GM12878 (cell line): Measurements from ENCODE around the gene OPRM1. TPM values are rescaled to one million over a fixed set of nuclear protein-coding genes. Genes with fewer than 3 reads are reported as not detected.

ENCODE experiments used
- JUND ChIP-seq: IDR thresholded peaks from 2 replicates; pipeline ENCODE4 v1.6.1; 2012; ENCODE audit warnings: low read depth, mild to moderate bottlenecking, low read length, improper control_type of control experiment, moderate library complexity
- MEF2A ChIP-seq: IDR thresholded peaks from 2 replicates; pipeline ENCODE4 v1.6.1; 2011; ENCODE audit warnings: low read depth, mild to moderate bottlenecking, low read length, moderate library complexity; ENCODE audit not compliant: insufficient read depth
- MXI1 ChIP-seq: fragments of 150-350 bp; IDR thresholded peaks from 2 replicates; pipeline ENCODE4 v1.6.1; 2011; ENCODE audit warnings: low read depth, mild to moderate bottlenecking, inconsistent platforms, low read length, improper control_type of control experiment
- PRDM15 ChIP-seq: fragments of 450-650 bp; formaldehyde crosslinking; IDR thresholded peaks from 2 replicates; pipeline ENCODE4 v1.4.0; 2020; ENCODE audit warnings: mild to moderate bottlenecking, moderate library complexity
- SIX5 ChIP-seq: IDR thresholded peaks from 2 replicates; pipeline ENCODE4 v1.6.1; 2011; ENCODE audit warnings: mild to moderate bottlenecking, low read depth, low read length, moderate library complexity; ENCODE audit not compliant: severe bottlenecking
- STAT3 ChIP-seq: IDR thresholded peaks from 2 replicates; pipeline ENCODE4 v1.6.1; 2011; ENCODE audit warnings: low read depth, low read length, improper control_type of control experiment
- ZNF592 ChIP-seq: fragments of 450-650 bp; IDR thresholded peaks from 2 replicates; pipeline ENCODE4 v1.6.1; 2017; ENCODE audit warnings: mild to moderate bottlenecking, moderate library complexity
- polyA plus RNA-seq, 11 experiments: library from polyadenylated mRNA; depleted of rRNA in 4 of 11; unstranded in 6 of 11; stranded (reverse) in 5 of 11; fragments of >200 nt; fragmentation: Nextera tagmentation in 4 of 11; fragmentation: Illumina TruSeq in 1 of 11; extraction: Ambion mirVana in 4 of 11; extraction: Trizol in 1 of 11; gene quantifications; 1 replicate in 1 of 11; 2 replicates in 10 of 11; pipeline versions ENCODE4 v1.2.1 to v1.2.3, GENCODE V29; 2011 to 2016; ENCODE audit warnings: inconsistent platforms in 2 of 11, missing spikeins in 2 of 11, low read depth in 1 of 11
- total RNA-seq, 4 experiments: library from RNA; depleted of rRNA in 3 of 4; stranded (reverse); fragments of >200 nt in 3 of 4; fragmentation: Illumina TruSeq in 1 of 4; extraction: Trizol in 1 of 4; gene quantifications; 2 replicates each; pipeline versions ENCODE4 v1.2.1 to v1.2.3, GENCODE V29; 2013 to 2021

The OPRM1 gene
- total and polyA plus RNA-seq, 10 of the 15 experiments (the other 5 are each of a cell fraction or from before 2014, with no cell fraction given) = not detected

GRCh38 chr6:154196333-154196885 lies 157.4 kb downstream of the OPRM1 start (continued):
- TF ChIP-seq PRDM15 (CRISPR knock-in tag) = no peak
- TF ChIP-seq MXI1 = no peak
- TF ChIP-seq SIX5 = no peak
- no peak for TF ChIP-seq ZNF592
- no peak for TF ChIP-seq STAT3
- TF ChIP-seq JUND = no peak
- no peak for TF ChIP-seq MEF2A
